HepG2 (cell line): ENCODE data around the gene CSNK1G1. TPM values are rescaled to one million over a fixed set of nuclear protein-coding genes. Genes with fewer than 3 reads are reported as not detected.
A peak's percentile ranks its signal among the peaks of the same experiment; 100 is the strongest.

Source experiments
- ARNTL ChIP-seq: sonication (generic); formaldehyde crosslinking; IDR thresholded peaks from 2 replicates; pipeline ENCODE4 v1.4.0; 2020; ENCODE audit warnings: mild to moderate bottlenecking, missing genetic modification reagents
- CBX2 ChIP-seq, 2 experiments: fragments of 200-600 bp in 1 of 2; sonication (generic); formaldehyde crosslinking in 1 of 2; IDR thresholded peaks; 2 replicates each; pipeline versions ENCODE4 v1.7.0 to v1.8.1; 2018 to 2022; ENCODE audit warnings: low read depth in 2 of 2, low read length in 1 of 2, mild to moderate bottlenecking in 1 of 2, missing genetic modification reagents in 1 of 2
- FOSL2 ChIP-seq: sonication (generic); formaldehyde crosslinking; IDR thresholded peaks from 2 replicates; pipeline ENCODE4 v1.4.0; 2020; ENCODE audit warnings: missing genetic modification reagents
- FOXJ3 ChIP-seq: sonication (generic); formaldehyde crosslinking; IDR thresholded peaks from 2 replicates; pipeline ENCODE4 v1.4.0; 2020; ENCODE audit warnings: missing genetic modification reagents, mild to moderate bottlenecking, borderline replicate concordance
- FOXK2 ChIP-seq: fragments of 450-650 bp; IDR thresholded peaks from 2 replicates; pipeline ENCODE4 v1.6.1; 2016
- IKZF1 ChIP-seq: fragments of 450-650 bp; IDR thresholded peaks from 2 replicates; pipeline ENCODE4 v1.7.1; 2016
- KDM5A ChIP-seq: fragments of 200-600 bp; sonication (generic); IDR thresholded peaks from 2 replicates; pipeline ENCODE4 v1.7.0; 2018; ENCODE audit warnings: antibody characterized with exemption, mild to moderate bottlenecking, low read length, borderline replicate concordance
- MATR3 ChIP-seq: sonication (generic); formaldehyde crosslinking; IDR thresholded peaks from 2 replicates; pipeline ENCODE4 v1.4.0; 2020; ENCODE audit warnings: missing genetic modification reagents
- SMYD3 ChIP-seq: sonication (generic); formaldehyde crosslinking; IDR thresholded peaks from 2 replicates; pipeline ENCODE4 v1.8.1; 2023; ENCODE audit warnings: mild to moderate bottlenecking, missing genetic modification reagents
- THAP11 ChIP-seq: IDR thresholded peaks from 2 replicates; pipeline ENCODE4 v1.6.1; 2016; ENCODE audit warnings: missing biosample characterization, missing genetic modification reagents
- THYN1 ChIP-seq: sonication (generic); formaldehyde crosslinking; IDR thresholded peaks from 2 replicates; pipeline ENCODE4 v1.8.1; 2023; ENCODE audit warnings: low read depth, mild to moderate bottlenecking, moderate library complexity, missing genetic modification reagents, borderline replicate concordance
- TOPORS ChIP-seq: sonication (generic); formaldehyde crosslinking; IDR thresholded peaks from 2 replicates; pipeline ENCODE4 v1.8.0; 2023; ENCODE audit warnings: mild to moderate bottlenecking, missing genetic modification reagents
- U2AF2 ChIP-seq: fragments of 200-400 bp; formaldehyde crosslinking; IDR thresholded peaks from 2 replicates; pipeline ENCODE4 v1.6.1; 2017; ENCODE audit warnings: low read depth, mild to moderate bottlenecking, low read length
- ZEB1 ChIP-seq: IDR thresholded peaks from 2 replicates; pipeline ENCODE4 v1.6.1; 2012; ENCODE audit warnings: mild to moderate bottlenecking, low read depth, inconsistent platforms; ENCODE audit not compliant: insufficient replicate concordance
- ZNF180 ChIP-seq: sonication (generic); formaldehyde crosslinking; IDR thresholded peaks from 2 replicates; pipeline ENCODE4 v1.4.0; 2020; ENCODE audit warnings: low read depth, missing genetic modification reagents, borderline replicate concordance
- ZNF20 ChIP-seq: sonication (generic); formaldehyde crosslinking; IDR thresholded peaks from 2 replicates; pipeline ENCODE4 v1.4.0; 2020; ENCODE audit warnings: mild to moderate bottlenecking, moderate library complexity, missing genetic modification reagents
- ZNF326 ChIP-seq: sonication (generic); formaldehyde crosslinking; IDR thresholded peaks from 2 replicates; pipeline ENCODE4 v1.4.0; 2020; ENCODE audit warnings: missing genetic modification reagents, borderline replicate concordance
- ZNF678 ChIP-seq: sonication (generic); formaldehyde crosslinking; IDR thresholded peaks from 2 replicates; pipeline ENCODE4 v1.4.0; 2020; ENCODE audit warnings: mild to moderate bottlenecking, missing genetic modification reagents
- ZNF781 ChIP-seq: sonication (generic); formaldehyde crosslinking; IDR thresholded peaks from 2 replicates; pipeline ENCODE4 v1.5.1; 2020; ENCODE audit warnings: borderline replicate concordance, mild to moderate bottlenecking, missing genetic modification reagents; ENCODE audit errors: not compliant biosample characterization
- ZNF891 ChIP-seq: sonication (generic); formaldehyde crosslinking; IDR thresholded peaks from 2 replicates; pipeline ENCODE4 v1.5.0; 2020; ENCODE audit warnings: mild to moderate bottlenecking, missing genetic modification reagents
- polyA plus RNA-seq, 8 experiments: library from polyadenylated mRNA; depleted of rRNA in 3 of 8; stranded (reverse) in 7 of 8; unstranded in 1 of 8; fragments of >200 nt; fragmentation: Illumina TruSeq in 4 of 8; extraction: Trizol in 4 of 8; gene quantifications; 2 replicates each; pipeline versions ENCODE4 v1.2.1 to v1.2.3, GENCODE V29; 2011 to 2016; ENCODE audit warnings: low read depth in 4 of 8, missing spikeins in 1 of 8, mixed read lengths in 1 of 8; ENCODE audit not compliant: insufficient read depth in 1 of 8
- total RNA-seq, 5 experiments: library from RNA; depleted of rRNA; stranded (reverse); fragments of >200 nt; fragmentation: Illumina TruSeq; extraction: Trizol; gene quantifications; 2 replicates each; pipeline ENCODE4 v1.2.3, GENCODE V29; 2016; ENCODE audit warnings: low read depth in 1 of 5
- TF ChIP-seq, protein P1 (sequence below), 2 experiments: IDR thresholded peaks; 2 replicates each; pipeline ENCODE4 v1.6.1; 2011 to 2012; ENCODE audit warnings: low read length in 2 of 2, borderline replicate concordance in 1 of 2, low read depth in 1 of 2, mild to moderate bottlenecking in 1 of 2, moderate library complexity in 1 of 2
- TF ChIP-seq, protein P2 (sequence below): sonication (generic); formaldehyde crosslinking; IDR thresholded peaks from 2 replicates; pipeline ENCODE4 v1.4.0; 2020; ENCODE audit warnings: mild to moderate bottlenecking, missing genetic modification reagents
- TF ChIP-seq, protein P3 (sequence below): sonication (generic); formaldehyde crosslinking; IDR thresholded peaks from 2 replicates; pipeline ENCODE4 v1.4.0; 2020; ENCODE audit warnings: missing genetic modification reagents

Gene CSNK1G1
- total and polyA plus RNA-seq, 2 of the 13 experiments (the other 11 are each of a cell fraction or from before 2014, with no cell fraction given), result 8.5 to 12.6 TPM

DNA sequence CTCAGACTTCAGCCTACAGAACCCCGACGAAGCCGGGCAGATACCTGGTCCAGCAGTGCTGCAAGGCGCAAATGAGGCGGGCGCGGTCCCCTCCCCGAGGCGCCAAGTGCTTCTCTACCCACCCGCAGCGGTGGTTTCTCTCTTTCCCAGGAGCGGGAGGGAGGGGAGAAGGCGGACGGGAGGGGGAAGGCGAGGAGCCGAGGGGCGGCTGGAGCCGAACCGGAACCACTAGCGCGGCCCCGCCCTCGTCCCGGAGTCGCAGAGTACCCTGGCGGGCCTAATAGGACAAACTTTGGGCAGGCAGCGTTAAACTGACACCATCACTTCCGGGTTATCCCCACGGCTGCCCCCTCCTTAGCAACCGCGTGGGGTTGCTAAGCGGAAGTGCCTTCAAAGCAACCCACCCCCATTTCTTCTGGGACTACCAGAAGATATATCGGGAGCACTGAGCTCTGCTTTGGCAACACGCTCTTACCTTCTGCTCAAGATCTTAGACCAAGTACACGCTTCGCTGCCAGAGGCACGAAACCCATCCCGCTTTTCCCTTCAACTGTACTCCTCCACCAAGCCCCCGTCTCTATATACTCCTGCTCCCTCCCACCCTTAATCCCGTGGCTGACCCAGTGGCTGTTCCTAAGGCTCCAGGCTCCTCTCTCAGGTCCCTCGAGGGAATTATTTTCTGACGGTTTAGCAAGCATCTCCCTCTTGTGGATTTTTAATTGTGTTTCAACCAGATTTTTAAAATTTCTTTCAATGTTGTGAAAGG is at the start of gene CSNK1G1 (continued):
- TF ChIP-seq ZNF678 (CRISPR knock-in tag), result no peak
- TF ChIP-seq FOXJ3 (CRISPR knock-in tag), result no peak
- 0 out of 2 replicates have a peak, but pooled peaks have one; percentile 38 for TF ChIP-seq TOPORS (CRISPR knock-in tag)
- no peak for TF ChIP-seq ZNF180
- no peak; the same call in 1 of the 2 replicates for TF ChIP-seq FOSL2 (CRISPR knock-in tag)
- no peak for TF ChIP-seq ZNF781 (CRISPR knock-in tag)
- TF ChIP-seq, protein P1, sequence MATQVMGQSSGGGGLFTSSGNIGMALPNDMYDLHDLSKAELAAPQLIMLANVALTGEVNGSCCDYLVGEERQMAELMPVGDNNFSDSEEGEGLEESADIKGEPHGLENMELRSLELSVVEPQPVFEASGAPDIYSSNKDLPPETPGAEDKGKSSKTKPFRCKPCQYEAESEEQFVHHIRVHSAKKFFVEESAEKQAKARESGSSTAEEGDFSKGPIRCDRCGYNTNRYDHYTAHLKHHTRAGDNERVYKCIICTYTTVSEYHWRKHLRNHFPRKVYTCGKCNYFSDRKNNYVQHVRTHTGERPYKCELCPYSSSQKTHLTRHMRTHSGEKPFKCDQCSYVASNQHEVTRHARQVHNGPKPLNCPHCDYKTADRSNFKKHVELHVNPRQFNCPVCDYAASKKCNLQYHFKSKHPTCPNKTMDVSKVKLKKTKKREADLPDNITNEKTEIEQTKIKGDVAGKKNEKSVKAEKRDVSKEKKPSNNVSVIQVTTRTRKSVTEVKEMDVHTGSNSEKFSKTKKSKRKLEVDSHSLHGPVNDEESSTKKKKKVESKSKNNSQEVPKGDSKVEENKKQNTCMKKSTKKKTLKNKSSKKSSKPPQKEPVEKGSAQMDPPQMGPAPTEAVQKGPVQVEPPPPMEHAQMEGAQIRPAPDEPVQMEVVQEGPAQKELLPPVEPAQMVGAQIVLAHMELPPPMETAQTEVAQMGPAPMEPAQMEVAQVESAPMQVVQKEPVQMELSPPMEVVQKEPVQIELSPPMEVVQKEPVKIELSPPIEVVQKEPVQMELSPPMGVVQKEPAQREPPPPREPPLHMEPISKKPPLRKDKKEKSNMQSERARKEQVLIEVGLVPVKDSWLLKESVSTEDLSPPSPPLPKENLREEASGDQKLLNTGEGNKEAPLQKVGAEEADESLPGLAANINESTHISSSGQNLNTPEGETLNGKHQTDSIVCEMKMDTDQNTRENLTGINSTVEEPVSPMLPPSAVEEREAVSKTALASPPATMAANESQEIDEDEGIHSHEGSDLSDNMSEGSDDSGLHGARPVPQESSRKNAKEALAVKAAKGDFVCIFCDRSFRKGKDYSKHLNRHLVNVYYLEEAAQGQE (IDR thresholded peaks at IDR 0.05; ENCODE audit: borderline replicate concordance in 1 of 2, low read depth in 1 of 2, low read length in 2 of 2), result no peak
- TF ChIP-seq, protein P2, sequence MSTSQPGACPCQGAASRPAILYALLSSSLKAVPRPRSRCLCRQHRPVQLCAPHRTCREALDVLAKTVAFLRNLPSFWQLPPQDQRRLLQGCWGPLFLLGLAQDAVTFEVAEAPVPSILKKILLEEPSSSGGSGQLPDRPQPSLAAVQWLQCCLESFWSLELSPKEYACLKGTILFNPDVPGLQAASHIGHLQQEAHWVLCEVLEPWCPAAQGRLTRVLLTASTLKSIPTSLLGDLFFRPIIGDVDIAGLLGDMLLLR (CRISPR knock-in tag), result peak; percentile 51; the same call in 1 of the 2 replicates
- TF ChIP-seq, protein P3, sequence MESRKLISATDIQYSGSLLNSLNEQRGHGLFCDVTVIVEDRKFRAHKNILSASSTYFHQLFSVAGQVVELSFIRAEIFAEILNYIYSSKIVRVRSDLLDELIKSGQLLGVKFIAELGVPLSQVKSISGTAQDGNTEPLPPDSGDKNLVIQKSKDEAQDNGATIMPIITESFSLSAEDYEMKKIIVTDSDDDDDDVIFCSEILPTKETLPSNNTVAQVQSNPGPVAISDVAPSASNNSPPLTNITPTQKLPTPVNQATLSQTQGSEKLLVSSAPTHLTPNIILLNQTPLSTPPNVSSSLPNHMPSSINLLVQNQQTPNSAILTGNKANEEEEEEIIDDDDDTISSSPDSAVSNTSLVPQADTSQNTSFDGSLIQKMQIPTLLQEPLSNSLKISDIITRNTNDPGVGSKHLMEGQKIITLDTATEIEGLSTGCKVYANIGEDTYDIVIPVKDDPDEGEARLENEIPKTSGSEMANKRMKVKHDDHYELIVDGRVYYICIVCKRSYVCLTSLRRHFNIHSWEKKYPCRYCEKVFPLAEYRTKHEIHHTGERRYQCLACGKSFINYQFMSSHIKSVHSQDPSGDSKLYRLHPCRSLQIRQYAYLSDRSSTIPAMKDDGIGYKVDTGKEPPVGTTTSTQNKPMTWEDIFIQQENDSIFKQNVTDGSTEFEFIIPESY (CRISPR knock-in tag), result no peak
- TF ChIP-seq FOXK2, result peak; percentile 30; the same call in 1 of the 2 replicates
- no peak for TF ChIP-seq SMYD3 (CRISPR knock-in tag)
- TF ChIP-seq THAP11 (CRISPR knock-in tag), result peak; percentile 93
- TF ChIP-seq IKZF1, result no peak
- TF ChIP-seq KDM5A, result peak; percentile 73; the same call in 1 of the 2 replicates
- TF ChIP-seq ZNF326 (CRISPR knock-in tag), result no peak
- no peak; the same call in 1 of the 2 replicates for TF ChIP-seq ARNTL (CRISPR knock-in tag)
- peak; percentile 59 for TF ChIP-seq ZEB1
- TF ChIP-seq THYN1 (CRISPR knock-in tag), result no peak
- no peak for TF ChIP-seq ZNF20
- no peak for TF ChIP-seq U2AF2
- TF ChIP-seq ZNF891 (CRISPR knock-in tag), result no peak
- no peak for TF ChIP-seq MATR3
- no peak for TF ChIP-seq CBX2 (IDR thresholded peaks at IDR 0.05; ENCODE audit: low read depth, low read length)
- TF ChIP-seq CBX2 (CRISPR knock-in tag; IDR thresholded peaks at IDR 0.05; ENCODE audit: low read depth), result no peak
